Gastrocnemius medialis (tissue), 4 donors: ENCODE data around the gene VPS9D1. TPM values are rescaled to one million over a fixed set of nuclear protein-coding genes. Genes with fewer than 3 reads are reported as not detected.

ENCODE experiments used
- ATAC-seq, 2 donors: fragments of 150-250 bp; one replicate each; pipeline ENCODE4 v1.9.1; 2016
- DNase-seq, 2 donors: peaks; one replicate each; pipeline ENCODE4 v3.0.0-alpha.2; 2019
- H3K27ac ChIP-seq, 4 donors: fragments of 200-600 bp; sonication (generic); 1 replicate in 1 of 4; 2 replicates in 3 of 4; pipeline ENCODE4 v1.5.1; 2016 to 2018; ENCODE audit warnings: mild to moderate bottlenecking in 2 of 4, moderate library complexity in 1 of 4
- H3K27me3 ChIP-seq, 3 donors: fragments of 200-600 bp; sonication (generic) in 2 of 3; 1 replicate in 1 of 3; 2 replicates in 2 of 3; pipeline versions ENCODE4 v1.5.1 to v1.6.0; 2016 to 2019; ENCODE audit warnings: mild to moderate bottlenecking in 1 of 3, moderate library complexity in 1 of 3
- H3K36me3 ChIP-seq, 2 donors: fragments of 200-600 bp; sonication (generic) in 1 of 2; one replicate each; pipeline ENCODE4 v1.5.1; 2017 to 2018
- H3K4me1 ChIP-seq, 2 donors: fragments of 200-600 bp; sonication (generic) in 1 of 2; one replicate each; pipeline ENCODE4 v1.5.1; 2016 to 2017; ENCODE audit warnings: mild to moderate bottlenecking in 2 of 2
- H3K4me3 ChIP-seq, 4 donors: fragments of 200-600 bp; sonication (generic) in 3 of 4; 1 replicate in 1 of 4; 2 replicates in 3 of 4; pipeline ENCODE4 v1.5.1; 2016 to 2019; ENCODE audit warnings: mild to moderate bottlenecking in 2 of 4
- H3K9me3 ChIP-seq, 3 donors: fragments of 200-600 bp; sonication (generic) in 2 of 3; 1 replicate in 1 of 3; 2 replicates in 2 of 3; pipeline ENCODE4 v1.5.1; 2016 to 2019
- CTCF ChIP-seq, 5 experiments: fragments of 450-650 bp in 3 of 5; fragments of 200-600 bp in 2 of 5; sonication (generic) in 2 of 5; IDR thresholded peaks in 4 of 5; conservative IDR thresholded peaks in 1 of 5; 1 replicate in 4 of 5; 2 replicates in 1 of 5; pipeline ENCODE4 v1.5.1; 2016 to 2019; ENCODE audit warnings: antibody characterized with exemption in 5 of 5, mild to moderate bottlenecking in 3 of 5, moderate library complexity in 3 of 5
- POLR2A ChIP-seq, 2 donors: fragments of 450-650 bp; IDR thresholded peaks; one replicate each; pipeline ENCODE4 v1.6.1; 2017; ENCODE audit warnings: antibody characterized with exemption in 2 of 2, mild to moderate bottlenecking in 2 of 2, moderate library complexity in 2 of 2
- in situ Hi-C, 4 donors: fragments of 200-750 bp; cut with MboI; loops; one replicate each; pipeline versions ENCODE4 v1.15.0 to v1.8.0; 2017; ENCODE audit warnings: low sequenced_read_pairs in 4 of 4
- intact Hi-C: fragments of 100-400 bp; cut with DNase I; formaldehyde crosslinking; loops from one replicate; pipeline ENCODE4 v1.15.1; 2023; ENCODE audit warnings: low total_unique reads
- total RNA-seq, 4 donors: library from RNA; depleted of rRNA; stranded (reverse); fragments of >200 nt; gene quantifications; one replicate each; pipeline versions ENCODE4 v1.1.0 to v1.2.3, GENCODE V29; 2016

The VPS9D1 gene
- total RNA-seq, 4 donors from 2014 or later, result 2.3 to 9.4 (median 3.4) TPM

- TF ChIP-seq CTCF (IDR thresholded peaks at IDR 0.05 in 4 of 5, conservative IDR thresholded peaks at IDR 0.05 in 1 of 5), result no peak
- TF ChIP-seq POLR2A (IDR thresholded peaks at IDR 0.05), result no peak
- no peak overlapping the region for H3K4me3 ChIP-seq
These were observed 13.1 kb upstream of the VPS9D1 start for GRCh38 chr16:89733792-89734191.

GRCh38 chr16:89733322-89733721 lies 12.6 kb upstream of the VPS9D1 start:
- peaks cover 0 to 93% of the 10 kb centered on the region in 2 donors for H3K36me3 ChIP-seq
- no peak for ATAC-seq
- DNase-seq, result no peak
- no peaks in the 10 kb centered on the region for H3K27me3 ChIP-seq
- H3K9me3 ChIP-seq, result no peaks in the 10 kb centered on the region
- TF ChIP-seq CTCF (IDR thresholded peaks at IDR 0.05 in 4 of 5, conservative IDR thresholded peaks at IDR 0.05 in 1 of 5) (no peak), POLR2A (IDR thresholded peaks at IDR 0.05) (no peak)
- in situ Hi-C loops (no loop called here), intact Hi-C loops (no loop called here)
- H3K4me3 ChIP-seq, result no peak overlapping the region
- H3K4me1 ChIP-seq, result no peaks in the 10 kb centered on the region
- no peak overlapping the region for H3K27ac ChIP-seq

More at GRCh38 chr16:89733792-89734191, 13.1 kb upstream of the VPS9D1 start:
- intact Hi-C loops (no loop called here), in situ Hi-C loops (no loop called here)
- no peak overlapping the region for H3K27ac ChIP-seq
- peaks cover 0 to 95% of the 10 kb centered on the region in 2 donors for H3K36me3 ChIP-seq
- no peaks in the 10 kb centered on the region for H3K4me1 ChIP-seq
- DNase-seq (no peak), ATAC-seq (no peak)
- no peaks in the 10 kb centered on the region for H3K9me3 ChIP-seq
- no peaks in the 10 kb centered on the region for H3K27me3 ChIP-seq

- no peaks in the 10 kb centered on the region for H3K27me3 ChIP-seq
- H3K4me1 ChIP-seq, result no peaks in the 10 kb centered on the region
- ATAC-seq (no peak), DNase-seq (no peak)
- no peaks in the 10 kb centered on the region for H3K9me3 ChIP-seq
- peaks cover 0 to 92% of the 10 kb centered on the region in 2 donors for H3K36me3 ChIP-seq
- intact Hi-C loops (no loop called here), in situ Hi-C loops (no loop called here)
- no peak overlapping the region for H3K4me3 ChIP-seq
- TF ChIP-seq POLR2A (IDR thresholded peaks at IDR 0.05), result no peak
- TF ChIP-seq CTCF (IDR thresholded peaks at IDR 0.05 in 4 of 5, conservative IDR thresholded peaks at IDR 0.05 in 1 of 5), result no peak
- H3K27ac ChIP-seq, result no peak overlapping the region
These were observed 12.2 kb upstream of the VPS9D1 start for GRCh38 chr16:89732918-89733242.

GRCh38 chr16:89732142-89732917 lies 11.6 kb upstream of the VPS9D1 start:
- Histone ChIP-seq H3K4me3 (no peak overlapping the region), H3K9me3 (no peaks in the 10 kb centered on the region), H3K27me3 (no peaks in the 10 kb centered on the region), H3K4me1 (no peaks in the 10 kb centered on the region), H3K27ac (no peak overlapping the region), H3K36me3 (peaks cover 0 to 92% of the 10 kb centered on the region in 2 donors)
- intact Hi-C loops (no loop called here), in situ Hi-C loops (no loop called here)
- ATAC-seq (no peak), DNase-seq (no peak)
- TF ChIP-seq POLR2A (IDR thresholded peaks at IDR 0.05) (no peak), CTCF (IDR thresholded peaks at IDR 0.05 in 4 of 5, conservative IDR thresholded peaks at IDR 0.05 in 1 of 5) (no peak)
